ENCODE measurements around the gene TET3. TPM values are rescaled to one million over a fixed set of nuclear protein-coding genes. Genes with fewer than 3 reads are reported as not detected.
A peak's percentile ranks its signal among the peaks of the same experiment; 100 is the strongest.

The TET3 gene
- total RNA-seq, 1 experiment from 2014 or later: 19.1 TPM

DNA sequence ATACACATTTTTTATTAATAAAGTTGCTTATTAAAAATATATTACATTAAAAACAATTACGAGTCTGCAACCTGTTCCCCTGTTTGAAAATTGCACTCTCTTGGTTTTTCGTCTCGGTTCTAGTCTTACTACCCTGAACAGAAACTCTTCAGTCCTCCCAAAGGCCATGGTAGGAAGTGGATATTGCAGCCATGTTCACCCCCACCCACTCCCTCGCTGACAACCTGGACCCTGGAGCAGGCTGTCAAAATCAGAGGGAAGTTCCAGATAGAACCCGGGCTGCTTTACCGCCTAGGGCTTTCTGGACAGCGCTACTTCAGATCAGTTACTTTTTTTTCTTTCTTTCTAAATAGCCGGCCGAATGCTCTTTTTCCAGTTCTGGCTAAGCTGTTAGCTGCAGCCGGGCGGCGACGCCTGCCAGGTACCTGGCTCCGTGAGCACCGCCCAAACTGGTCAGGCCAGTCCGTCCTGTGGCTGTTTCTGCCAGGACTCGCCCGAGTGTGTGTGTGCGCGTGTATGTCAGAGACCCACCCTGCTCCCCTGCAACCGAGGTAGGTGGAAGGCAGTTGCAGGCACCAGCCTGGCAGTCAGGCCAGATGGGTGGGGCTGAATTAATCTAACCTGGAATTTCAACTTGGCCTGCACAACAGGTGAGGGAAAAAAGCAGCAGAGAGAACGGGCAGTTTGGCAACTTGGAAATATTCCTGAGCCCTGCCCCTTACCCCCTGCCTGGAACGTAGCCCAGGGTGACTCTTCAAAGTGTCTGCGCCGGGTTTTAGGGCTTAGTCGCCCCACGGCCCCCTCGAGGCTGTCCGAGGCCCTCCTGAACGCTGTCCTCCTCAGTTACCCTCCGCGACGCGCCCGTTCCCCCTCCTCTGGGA lies 1.1 kb upstream of the TET3 start:
- POLR2A ChIA-PET (ENCODE audit: unreplicated experiment): interaction anchor here (0.6 kb wide), 1 partner anchor 83 kb away, joined by 8 read pairs; no protein-coding TSS in a partner anchor
- H3K27me3 ChIP-seq (ENCODE audit: insufficient read depth, low read depth): no peaks in the 10 kb centered on the region
- 0 out of 2 replicates have a peak, but pooled peaks cover 5% of the 10 kb centered on the region for H3K36me3 ChIP-seq (ENCODE audit: low read depth)
- H3K9me2 ChIP-seq (ENCODE audit: insufficient read depth): no peaks in the 10 kb centered on the region
- intact Hi-C loops (cut with micrococcal nuclease; ENCODE audit: unreplicated experiment): loop anchor here (1.0 to 10.0 kb wide), 3 partner anchors 27 to 161 kb away; partner anchors contain the start of genes BOLA3 and DGUOK
- peaks cover 16% of the 10 kb centered on the region for H4K20me1 ChIP-seq (ENCODE audit: insufficient read depth)
- peaks cover 7% of the 10 kb centered on the region; the same call in 1 of the 2 replicates for H3K9me3 ChIP-seq (ENCODE audit: insufficient read depth, low read depth)
- TF ChIP-seq, protein P1, sequence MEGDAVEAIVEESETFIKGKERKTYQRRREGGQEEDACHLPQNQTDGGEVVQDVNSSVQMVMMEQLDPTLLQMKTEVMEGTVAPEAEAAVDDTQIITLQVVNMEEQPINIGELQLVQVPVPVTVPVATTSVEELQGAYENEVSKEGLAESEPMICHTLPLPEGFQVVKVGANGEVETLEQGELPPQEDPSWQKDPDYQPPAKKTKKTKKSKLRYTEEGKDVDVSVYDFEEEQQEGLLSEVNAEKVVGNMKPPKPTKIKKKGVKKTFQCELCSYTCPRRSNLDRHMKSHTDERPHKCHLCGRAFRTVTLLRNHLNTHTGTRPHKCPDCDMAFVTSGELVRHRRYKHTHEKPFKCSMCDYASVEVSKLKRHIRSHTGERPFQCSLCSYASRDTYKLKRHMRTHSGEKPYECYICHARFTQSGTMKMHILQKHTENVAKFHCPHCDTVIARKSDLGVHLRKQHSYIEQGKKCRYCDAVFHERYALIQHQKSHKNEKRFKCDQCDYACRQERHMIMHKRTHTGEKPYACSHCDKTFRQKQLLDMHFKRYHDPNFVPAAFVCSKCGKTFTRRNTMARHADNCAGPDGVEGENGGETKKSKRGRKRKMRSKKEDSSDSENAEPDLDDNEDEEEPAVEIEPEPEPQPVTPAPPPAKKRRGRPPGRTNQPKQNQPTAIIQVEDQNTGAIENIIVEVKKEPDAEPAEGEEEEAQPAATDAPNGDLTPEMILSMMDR (conservative IDR thresholded peaks at IDR 0.05): no peak
- no peak for TF ChIP-seq EZH2 (IDR thresholded peaks at IDR 0.05; ENCODE audit: low read depth)
- H3F3A ChIP-seq (ENCODE audit: insufficient read depth, low read depth): peaks cover 55% of the 10 kb centered on the region
- DNase-seq: peak; percentile 98 to 99
- H3K27ac ChIP-seq: peak overlapping the region; percentile 93
- peak overlapping the region; percentile 72 for H2AFZ ChIP-seq
- peaks cover 75% of the 10 kb centered on the region for H3K4me1 ChIP-seq (replicated peaks; ENCODE audit: insufficient read depth)
- H3K4me2 ChIP-seq: peak overlapping the region; percentile 88
- peak overlapping the region; percentile 76 for H3K4me3 ChIP-seq
- TSS peak; percentile 43 for BruUV-seq (replicated peaks)
- H3K79me2 ChIP-seq (ENCODE audit: low read depth): peaks cover 38% of the 10 kb centered on the region
- CTCF ChIA-PET: no interaction called here

DNA sequence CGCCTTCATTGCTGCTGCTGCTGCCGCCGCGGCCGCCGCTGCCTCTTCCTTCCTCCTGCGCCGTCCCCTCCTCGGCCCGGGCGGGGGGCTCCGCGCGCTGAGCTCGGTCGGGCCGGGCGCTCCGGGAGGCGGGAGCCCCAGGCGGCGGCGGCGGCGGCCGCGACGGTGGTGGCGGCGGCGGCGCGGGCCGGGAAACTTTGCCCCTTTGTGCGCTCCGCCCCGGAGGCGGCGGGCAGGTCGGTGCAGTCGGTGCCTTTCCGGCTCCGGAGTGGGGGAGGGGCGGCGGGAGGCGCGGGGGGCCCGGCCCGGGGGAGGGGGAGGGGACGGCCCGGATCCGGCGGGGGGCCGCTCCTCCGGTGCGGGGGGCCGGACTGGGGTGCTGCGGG lies 205 bp downstream of the TET3 start:
- peak in 1 of 2 experiments; percentile 43 for DNase-seq
- no peak overlapping the region for H2AFZ ChIP-seq
- no peaks in the 10 kb centered on the region for H3K9me2 ChIP-seq (ENCODE audit: insufficient read depth)
- CTCF ChIA-PET: no interaction called here
- H3K79me2 ChIP-seq (ENCODE audit: low read depth): peaks cover 51% of the 10 kb centered on the region
- H3K27me3 ChIP-seq (ENCODE audit: insufficient read depth, low read depth): no peaks in the 10 kb centered on the region
- no peak overlapping the region for H3K4me2 ChIP-seq
- H3K4me3 ChIP-seq: peak overlapping the region; percentile 76; the same call in 1 of the 2 replicates
- POLR2A ChIA-PET (ENCODE audit: unreplicated experiment): no interaction called here
- peaks cover 74% of the 10 kb centered on the region for H3K4me1 ChIP-seq (replicated peaks; ENCODE audit: insufficient read depth)
- intact Hi-C loops (cut with micrococcal nuclease; ENCODE audit: unreplicated experiment): loop anchor here (10.0 kb wide), 1 partner anchor 160 kb away; the partner anchor contains the start of gene BOLA3
- peaks cover 43% of the 10 kb centered on the region for H3F3A ChIP-seq (ENCODE audit: insufficient read depth, low read depth)
- peaks cover 8% of the 10 kb centered on the region; the same call in 1 of the 2 replicates for H3K36me3 ChIP-seq (ENCODE audit: low read depth)
- peak overlapping the region; percentile 93; the same call in 1 of the 2 replicates for H3K27ac ChIP-seq
- peaks cover 6% of the 10 kb centered on the region; the same call in 1 of the 2 replicates for H3K9me3 ChIP-seq (ENCODE audit: insufficient read depth, low read depth)
- H4K20me1 ChIP-seq (ENCODE audit: insufficient read depth): peaks cover 13% of the 10 kb centered on the region
- TF ChIP-seq, protein P1 (conservative IDR thresholded peaks at IDR 0.05): no peak
- no peak for TF ChIP-seq EZH2 (IDR thresholded peaks at IDR 0.05; ENCODE audit: low read depth)
- no TSS peak for BruUV-seq (replicated peaks)

DNA sequence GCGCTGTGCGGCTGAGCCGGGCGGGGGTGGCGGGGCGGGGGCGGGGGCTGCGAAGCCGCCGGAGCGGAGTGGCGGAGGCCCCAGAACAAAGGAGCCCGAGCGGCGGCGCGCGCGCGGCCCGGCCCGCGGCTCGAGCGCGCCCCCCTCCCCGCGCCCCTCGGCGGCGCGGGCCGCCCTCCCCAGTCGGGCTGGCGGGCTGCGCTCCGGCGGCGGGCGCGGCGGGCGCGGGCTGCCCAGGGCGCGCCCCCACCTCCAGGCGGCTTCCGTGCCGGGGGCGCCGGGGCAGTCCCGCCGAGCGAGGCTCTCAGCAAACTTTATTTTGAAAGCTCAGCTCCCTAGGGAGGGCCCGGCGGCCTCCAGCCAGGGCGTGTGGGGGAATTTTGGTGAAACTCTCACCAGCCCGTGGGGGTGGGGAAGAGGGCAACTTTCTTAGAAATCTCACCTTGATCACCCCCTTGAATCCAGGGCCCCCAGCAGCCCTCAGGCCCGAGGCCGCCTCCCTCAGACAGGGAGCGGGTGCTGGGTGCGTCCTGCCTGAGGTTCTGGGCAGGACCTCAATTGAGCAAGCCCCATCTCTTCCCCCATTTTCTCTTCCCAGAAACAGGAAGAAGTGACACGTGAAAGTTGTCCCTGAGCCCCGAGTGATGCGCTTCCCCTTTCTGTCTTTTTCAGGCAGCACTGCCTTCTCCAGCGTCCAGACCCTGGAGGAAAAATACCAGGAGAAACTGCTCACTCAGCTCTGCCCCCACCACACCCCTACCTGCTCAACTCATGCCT lies 786 bp downstream of the TET3 start:
- intact Hi-C loops (cut with micrococcal nuclease; ENCODE audit: unreplicated experiment): loop anchor here (10.0 kb wide), 1 partner anchor 159 kb away; the partner anchor contains the start of gene BOLA3
- Histone ChIP-seq H3K4me1 (replicated peaks; ENCODE audit: insufficient read depth) (peaks cover 73% of the 10 kb centered on the region), H3K36me3 (ENCODE audit: low read depth) (peaks cover 14% of the 10 kb centered on the region; the same call in 1 of the 2 replicates), H3K27me3 (ENCODE audit: insufficient read depth, low read depth) (no peaks in the 10 kb centered on the region), H3K9me2 (ENCODE audit: insufficient read depth) (no peaks in the 10 kb centered on the region), H3K4me3 (peak overlapping the region; percentile 58), H4K20me1 (ENCODE audit: insufficient read depth) (peaks cover 13% of the 10 kb centered on the region), H3K4me2 (peak overlapping the region; percentile 84), H3K9me3 (ENCODE audit: insufficient read depth, low read depth) (peaks cover under 1% of the 10 kb centered on the region; the same call in 1 of the 2 replicates), H2AFZ (peak overlapping the region; percentile 85), H3F3A (ENCODE audit: insufficient read depth, low read depth) (peaks cover 39% of the 10 kb centered on the region), H3K79me2 (ENCODE audit: low read depth) (peaks cover 57% of the 10 kb centered on the region), H3K27ac (peak overlapping the region; percentile 40; the same call in 1 of the 2 replicates)
- POLR2A ChIA-PET (ENCODE audit: unreplicated experiment): no interaction called here
- TF ChIP-seq EZH2 (IDR thresholded peaks at IDR 0.05; ENCODE audit: low read depth): no peak
- TF ChIP-seq, protein P1 (conservative IDR thresholded peaks at IDR 0.05): no peak
- DNase-seq: peak in 1 of 2 experiments; percentile 17
- no TSS peak for BruUV-seq (replicated peaks)
- CTCF ChIA-PET: no interaction called here
